Activated CD4-positive, alpha-beta T cell treated with anti-CD3 and anti-CD28 coated beads for 24 hours (primary cell): ENCODE measurements around the gene PXDC1.
"Not testable (repeated sequence)": the region's sequence is repeated elsewhere in the genome, so short reads cannot be mapped to it uniquely, and the experiment has no call there.

Experiments used
- DNase-seq, 2 donors: peaks; one replicate each; pipeline ENCODE4 v3.0.0-alpha.2; 2020; ENCODE audit warnings: low read depth in 2 of 2

The PXDC1 gene

DNA sequence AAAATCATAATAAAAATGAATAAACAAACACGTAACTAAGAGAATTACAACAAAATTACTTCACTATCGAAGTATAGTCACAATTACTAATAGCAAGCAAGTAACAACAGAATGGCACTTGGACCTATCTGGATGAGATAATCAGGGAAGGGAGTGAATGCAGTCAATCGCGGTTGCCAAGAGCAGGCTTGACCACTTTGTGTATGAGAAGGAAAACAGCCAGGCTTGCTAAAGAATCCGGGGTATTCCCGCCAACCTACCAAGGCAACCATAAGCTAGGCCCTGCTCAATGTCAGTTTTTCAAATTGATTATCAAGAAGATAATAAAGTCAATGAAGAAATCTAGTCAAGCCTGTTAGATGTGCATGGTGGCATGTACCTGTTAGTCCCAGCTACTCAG lies 39.7 kb downstream of the PXDC1 start:
- no peak for DNase-seq

GRCh38 chr6:3710403-3710802 lies 41.1 kb downstream of the PXDC1 start:
- DNase-seq: no peak

- DNase-seq: no peak
Observed at GRCh38 chr6:3708540-3708939, 43.0 kb downstream of the PXDC1 start.

- no peak for DNase-seq
Observed at GRCh38 chr6:3707751-3708412, 43.6 kb downstream of the PXDC1 start.

DNA sequence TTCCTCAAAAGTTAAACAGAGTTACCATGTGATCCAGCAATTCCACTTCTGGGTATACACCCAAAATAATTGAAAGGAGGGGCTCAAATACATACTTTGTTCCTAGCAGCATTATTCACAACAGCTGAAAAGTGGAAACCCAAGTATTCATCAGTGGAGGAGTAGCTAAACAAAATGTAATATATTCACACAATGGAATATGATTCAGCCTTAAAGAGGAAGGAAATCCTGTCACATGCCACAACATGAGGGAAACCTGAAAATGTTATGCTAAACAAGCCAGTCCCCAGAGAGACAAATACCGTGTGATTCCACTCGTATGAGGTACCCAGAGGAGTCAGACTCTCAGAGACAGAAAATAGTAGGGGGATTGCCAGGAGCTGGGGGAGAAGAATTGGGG lies 44.5 kb downstream of the PXDC1 start:
- no peak for DNase-seq

GRCh38 chr6:3706547-3706946 lies 45.0 kb downstream of the PXDC1 start:
- DNase-seq: no peak

- no peak for DNase-seq
Observed at GRCh38 chr6:3701631-3702030, 49.9 kb downstream of the PXDC1 start.

DNA sequence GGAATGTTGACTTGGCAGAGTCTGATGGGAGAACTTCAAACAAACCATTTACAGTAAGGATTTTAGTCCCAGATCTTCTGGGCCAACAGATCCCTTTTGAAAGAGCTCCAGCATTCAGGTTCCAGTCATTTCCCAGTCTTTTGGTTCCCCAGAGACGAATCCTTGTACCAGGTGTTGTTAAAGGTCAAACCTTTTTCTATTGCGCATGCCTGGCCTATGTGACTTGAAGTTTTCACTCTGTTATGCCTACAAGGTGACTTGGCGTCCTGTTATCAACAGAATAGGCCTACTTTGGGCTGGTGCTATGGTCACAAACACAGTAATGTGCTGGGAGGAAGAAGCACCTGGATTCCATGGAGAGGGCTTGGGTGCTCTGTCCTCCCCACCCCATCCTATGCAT lies 52.3 kb downstream of the PXDC1 start:
- no peak for DNase-seq

DNA sequence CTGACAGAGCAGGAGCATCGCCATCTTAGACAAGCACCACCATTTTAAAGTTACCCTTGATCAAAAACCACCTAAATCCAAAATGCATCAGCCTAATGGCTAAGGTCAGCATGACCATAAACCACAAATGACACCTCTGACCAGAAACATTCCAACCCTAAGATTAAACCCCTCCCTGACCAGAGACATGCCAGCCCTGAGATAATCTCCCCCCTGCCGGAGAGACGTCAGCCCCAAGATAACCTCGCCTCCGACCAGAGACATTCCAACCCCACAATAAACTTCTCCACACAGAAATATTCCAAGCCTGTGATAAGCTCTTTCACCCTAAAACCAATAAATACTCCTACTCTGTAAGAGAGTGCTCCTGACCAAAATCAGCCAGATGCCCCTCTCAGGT lies 53.5 kb downstream of the PXDC1 start:
- DNase-seq: no peak

DNA sequence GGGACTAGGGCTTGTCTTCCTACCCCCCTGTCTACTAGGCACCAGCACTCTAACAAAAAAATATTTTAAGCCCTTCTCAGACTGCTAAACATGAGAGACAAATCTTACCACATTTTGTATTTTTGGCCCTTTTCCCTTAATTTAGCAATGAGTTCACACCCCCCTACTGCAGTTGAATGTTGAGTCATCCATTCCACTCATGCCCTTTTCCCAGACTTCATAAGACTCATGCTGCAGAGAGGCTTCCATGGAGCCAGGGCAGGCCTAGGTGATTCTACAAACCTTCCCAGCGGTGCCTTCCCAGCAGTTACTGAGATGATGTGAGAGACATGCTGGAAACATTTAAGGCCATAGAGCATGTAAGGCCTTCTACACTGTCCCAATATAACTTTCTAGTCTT lies 53.9 kb downstream of the PXDC1 start:
- DNase-seq: no peak

DNA sequence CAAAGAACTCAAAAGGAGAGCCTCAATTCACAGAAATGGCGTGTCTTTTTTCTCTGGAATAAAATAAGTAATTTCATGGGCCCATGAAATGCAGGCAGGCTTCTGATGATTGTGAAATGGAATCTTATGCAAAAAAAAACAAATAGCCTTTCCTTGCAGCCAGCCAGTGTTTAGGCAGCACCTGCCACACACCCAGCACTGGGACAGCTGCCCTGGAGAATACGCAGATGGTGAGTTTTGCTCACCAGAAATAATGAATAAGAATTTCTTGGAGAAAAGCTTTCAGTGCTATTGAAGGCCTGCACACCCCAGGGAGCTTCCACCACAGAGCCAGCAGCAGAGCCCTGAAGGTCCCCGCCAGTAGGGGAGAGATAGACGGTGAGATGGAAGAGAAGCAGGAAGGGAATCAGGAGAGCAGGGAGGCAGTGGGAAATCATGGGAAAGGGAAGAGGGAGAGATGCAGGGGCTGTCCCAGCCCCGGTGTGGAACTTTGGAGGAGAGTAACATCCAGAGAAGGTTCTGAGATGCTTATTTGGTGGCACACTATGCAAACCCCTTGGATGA lies 54.9 kb downstream of the PXDC1 start:
- DNase-seq: no peak

DNA sequence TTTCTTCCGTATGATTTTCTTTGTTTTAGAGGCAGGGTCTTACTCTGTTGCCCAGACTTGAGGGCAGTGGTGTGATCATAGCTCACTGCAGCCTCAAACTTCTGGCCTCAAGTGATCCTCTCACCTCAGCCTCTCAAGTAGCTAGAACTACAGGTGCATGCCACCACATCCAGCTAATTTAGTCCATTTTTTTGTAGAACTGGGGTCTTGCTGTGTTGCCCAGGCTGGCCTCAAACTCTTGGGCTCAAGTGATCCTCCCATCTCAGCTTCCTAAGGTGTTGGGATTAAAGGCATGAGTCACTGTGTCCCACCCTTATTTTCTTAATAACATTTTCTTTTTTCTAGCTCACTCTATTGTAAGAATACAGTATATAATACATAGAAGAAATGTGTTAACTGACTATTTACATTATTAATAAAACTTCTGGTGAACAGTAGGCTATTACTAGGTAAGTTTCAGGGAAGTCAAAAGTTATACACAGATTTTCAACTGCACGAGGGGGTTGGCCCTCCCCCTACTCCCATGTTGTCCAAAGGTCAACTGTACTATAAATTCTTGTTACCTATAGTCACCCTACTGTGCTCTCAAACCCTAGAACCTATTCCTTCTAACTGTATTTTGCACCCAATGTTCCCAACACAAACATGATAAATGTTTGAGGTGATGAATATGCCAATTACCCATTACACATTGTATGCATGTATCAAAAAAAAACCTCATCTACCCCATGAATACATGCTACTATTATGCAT lies 56.3 kb downstream of the PXDC1 start:
- DNase-seq: no peak

GRCh38 chr6:3693831-3694230 lies 57.7 kb downstream of the PXDC1 start:
- no peak for DNase-seq

DNA sequence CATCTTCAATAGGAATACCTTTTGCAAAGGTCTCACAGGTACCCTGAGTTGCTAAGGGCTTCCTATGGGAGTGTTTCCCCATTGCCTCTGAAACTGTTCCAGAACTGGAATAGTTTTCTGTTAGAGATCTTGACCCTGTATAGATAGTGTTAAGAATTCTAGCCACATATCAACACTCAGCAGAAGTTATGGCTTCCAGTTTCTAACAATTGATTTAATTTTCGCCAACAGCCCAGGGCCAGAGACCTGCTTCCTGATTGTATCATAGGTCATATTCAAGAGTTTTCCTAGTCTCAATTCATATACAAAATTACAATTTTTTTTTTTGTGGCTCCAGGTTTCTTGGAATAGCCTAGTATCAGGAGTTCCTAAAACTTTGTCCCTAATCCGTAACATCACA lies 61.0 kb downstream of the PXDC1 start:
- no peak for DNase-seq

GRCh38 chr6:3687847-3688246 lies 63.7 kb downstream of the PXDC1 start:
- DNase-seq: no peak

DNA sequence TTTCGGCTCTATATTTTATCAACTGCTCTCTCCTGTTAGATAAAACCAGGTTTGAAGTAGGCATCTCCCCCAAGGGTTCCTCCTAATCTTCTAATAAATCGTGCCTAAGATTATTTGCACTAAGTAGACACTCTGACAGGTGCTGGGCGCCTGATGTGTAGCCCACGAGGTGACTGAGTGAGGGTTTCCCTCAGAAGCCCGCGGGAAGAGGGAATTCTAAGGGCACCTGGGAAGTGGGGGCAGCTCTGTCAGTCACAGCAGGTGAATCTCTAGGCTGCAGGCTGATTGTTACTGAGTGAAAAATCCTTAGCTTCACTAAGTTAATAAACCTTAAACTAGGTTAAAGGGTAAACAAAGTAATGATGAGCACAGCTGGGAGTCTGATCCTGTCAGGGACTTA lies 68.2 kb downstream of the PXDC1 start:
- no peak for DNase-seq

DNA sequence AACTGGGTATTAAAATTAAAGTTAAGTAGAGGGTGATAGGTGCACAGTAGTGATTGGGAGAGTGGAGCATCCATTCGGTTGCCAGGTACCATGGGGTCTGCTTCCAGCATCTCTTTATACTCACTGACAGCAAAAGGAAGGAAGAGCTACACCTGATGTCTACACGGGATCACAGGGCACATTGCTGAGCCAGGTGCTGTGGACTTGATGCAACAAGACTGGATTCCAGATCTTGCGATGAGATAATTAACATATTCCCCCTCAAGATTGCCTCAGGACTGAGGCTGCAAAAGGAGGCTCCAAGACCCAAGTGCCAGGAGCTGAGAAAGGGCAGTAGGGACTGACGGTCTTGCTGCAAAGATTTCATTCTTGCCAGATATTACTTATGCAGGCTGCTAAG lies 72.6 kb downstream of the PXDC1 start:
- DNase-seq: no peak

- DNase-seq: not testable (repeated sequence)
Observed at GRCh38 chr6:3677751-3678150, 73.8 kb downstream of the PXDC1 start.

GRCh38 chr6:3677351-3677750 lies 74.2 kb downstream of the PXDC1 start:
- not testable (repeated sequence) for DNase-seq
